HG02938 (cell line): ENCODE measurements around the gene RTBDN.

Experiments
- ATAC-seq: cut with Tn5 transposase; IDR thresholded peaks from one replicate; pipeline ENCODE4 v1.9.1; 2021; ENCODE audit warnings: mild to moderate bottlenecking, moderate library complexity; ENCODE audit not compliant: unreplicated experiment

Gene RTBDN

GRCh38 chr19:12783291-12783848 lies 51.0 kb downstream of the RTBDN start:
- no peak for ATAC-seq

GRCh38 chr19:12782424-12783290 lies 51.7 kb downstream of the RTBDN start:
- ATAC-seq, result no peak

GRCh38 chr19:12782174-12782423 lies 52.3 kb downstream of the RTBDN start:
- no peak for ATAC-seq

GRCh38 chr19:12779162-12779993 lies 55.0 kb downstream of the RTBDN start:
- no peak for ATAC-seq

- no peak for ATAC-seq
Measured at GRCh38 chr19:12778905-12779161, 55.5 kb downstream of the RTBDN start.

- no peak for ATAC-seq
Measured at GRCh38 chr19:12778017-12778904, 56.1 kb downstream of the RTBDN start.

GRCh38 chr19:12777217-12778016 lies 57.0 kb downstream of the RTBDN start:
- no peak for ATAC-seq
